IMR-90 (cell line): ENCODE measurements around the gene FLVCR2. TPM values are rescaled to one million over a fixed set of nuclear protein-coding genes. Genes with fewer than 3 reads are reported as not detected.

Experiments used
- ATAC-seq: fragments of 200-7000 bp; cut with Tn5 transposase; 2 replicates; pipeline ENCODE4 v1.9.1; 2020; ENCODE audit warnings: low read depth, mild to moderate bottlenecking, moderate library complexity
- BruUV-seq: library from RNA; stranded (reverse); fragments of 400-500 nt; replicated peaks from 2 replicates; lab custom pipeline; 2021; lab: Mats Ljungman, UMichigan
- CTCF ChIA-PET: fragments of 300-600 bp; formaldehyde crosslinking; extraction: SDS; loops from one replicate; lab custom pipeline; 2021; ENCODE audit warnings: antibody characterized with exemption; lab: Yijun Ruan, JAX
- POLR2A ChIA-PET: fragments of 300-600 bp; sonication (Branson Sonifier 250); formaldehyde crosslinking; loops from one replicate; lab custom pipeline; 2022; ENCODE audit warnings: antibody characterized with exemption; ENCODE audit not compliant: unreplicated experiment; lab: Charles Lee
- DNase-seq: peaks from one replicate; pipeline ENCODE4 v3.0.0; 2013
- H2AFZ ChIP-seq: replicated peaks from 2 replicates; pipeline ENCODE3; 2013; ENCODE audit warnings: low read length, mild to moderate bottlenecking; ENCODE audit not compliant: poor library complexity
- H2AK5ac ChIP-seq: 2 replicates; pipeline ENCODE4 v1.6.1; 2013; ENCODE audit warnings: low read depth, low read length, inconsistent platforms
- H2AK9ac ChIP-seq: replicated peaks from 2 replicates; pipeline ENCODE3; 2013; ENCODE audit warnings: mild to moderate bottlenecking, low read depth, low read length, moderate library complexity; ENCODE audit not compliant: poor library complexity
- H2BK120ac ChIP-seq: 2 replicates; pipeline ENCODE4 v1.6.1; 2013; ENCODE audit warnings: low read depth, low read length, inconsistent platforms
- H2BK15ac ChIP-seq: 3 replicates; pipeline ENCODE4 v1.6.1; 2013; ENCODE audit warnings: low read depth, low read length, inconsistent platforms
- H2BK20ac ChIP-seq: 2 replicates; pipeline ENCODE4 v1.6.1; 2013; ENCODE audit warnings: low read depth, mild to moderate bottlenecking, inconsistent platforms, low read length, moderate library complexity
- H2BK5ac ChIP-seq: 2 replicates; pipeline ENCODE4 v1.6.1; 2013; ENCODE audit warnings: mild to moderate bottlenecking, low read depth, low read length, inconsistent platforms; ENCODE audit not compliant: poor library complexity, severe bottlenecking
- H3K14ac ChIP-seq: replicated peaks from 2 replicates; pipeline ENCODE4 v1.6.1; 2013; ENCODE audit warnings: low read depth, low read length, inconsistent platforms
- H3K18ac ChIP-seq: 2 replicates; pipeline ENCODE4 v1.6.1; 2013; ENCODE audit warnings: low read depth, low read length, control low read depth
- H3K23ac ChIP-seq: 2 replicates; pipeline ENCODE4 v1.6.1; 2013; ENCODE audit warnings: low read depth, low read length, inconsistent platforms
- H3K27ac ChIP-seq: 2 replicates; pipeline ENCODE4 v1.5.1; 2013; ENCODE audit warnings: mild to moderate bottlenecking, control low read depth, low read length; ENCODE audit not compliant: insufficient read depth
- H3K27me3 ChIP-seq: 2 replicates; pipeline ENCODE4 v1.6.1; 2013; ENCODE audit warnings: low read length; ENCODE audit not compliant: control insufficient read depth, insufficient read depth
- H3K36me3 ChIP-seq: 2 replicates; pipeline ENCODE4 v1.6.1; 2013; ENCODE audit warnings: low read length, mixed read lengths; ENCODE audit not compliant: control insufficient read depth, insufficient read depth
- H3K4ac ChIP-seq: 2 replicates; pipeline ENCODE4 v1.6.1; 2013; ENCODE audit warnings: low read depth, low read length, inconsistent platforms
- H3K4me1 ChIP-seq: 2 replicates; pipeline ENCODE4 v1.6.1; 2013; ENCODE audit warnings: low read length, mixed read lengths; ENCODE audit not compliant: control insufficient read depth, insufficient read depth
- H3K4me2 ChIP-seq: 2 replicates; pipeline ENCODE4 v1.6.1; 2013; ENCODE audit warnings: low read depth, mild to moderate bottlenecking, control low read depth, low read length, moderate library complexity
- H3K4me3 ChIP-seq: 2 replicates; pipeline ENCODE4 v1.5.1; 2013; ENCODE audit warnings: low read depth, mild to moderate bottlenecking, control low read depth, low read length, moderate library complexity; ENCODE audit not compliant: insufficient read depth
- H3K56ac ChIP-seq: 2 replicates; pipeline ENCODE4 v1.6.1; 2013; ENCODE audit warnings: low read length, inconsistent platforms; ENCODE audit not compliant: insufficient read depth; ENCODE audit errors: extremely low read depth
- H3K79me1 ChIP-seq, 2 experiments: 2 replicates each; pipeline ENCODE4 v1.6.1; 2013; ENCODE audit warnings: low read length in 2 of 2, inconsistent platforms in 1 of 2, low read depth in 1 of 2
- H3K9ac ChIP-seq: 2 replicates; pipeline ENCODE4 v1.6.1; 2013; ENCODE audit warnings: low read depth, low read length, control low read depth
- H3K9me1 ChIP-seq: 2 replicates; pipeline ENCODE4 v1.6.1; 2013; ENCODE audit warnings: low read length, inconsistent platforms; ENCODE audit not compliant: insufficient read depth
- H3K9me3 ChIP-seq: 2 replicates; pipeline ENCODE4 v1.6.1; 2013; ENCODE audit warnings: low read length; ENCODE audit not compliant: control insufficient read depth, insufficient read depth
- H4K20me1 ChIP-seq: 2 replicates; pipeline ENCODE4 v1.6.1; 2013; ENCODE audit warnings: low read length, inconsistent platforms; ENCODE audit not compliant: insufficient read depth
- H4K5ac ChIP-seq: 2 replicates; pipeline ENCODE4 v1.6.1; 2013; ENCODE audit warnings: mild to moderate bottlenecking, low read depth, low read length, control low read depth
- H4K8ac ChIP-seq, 2 experiments: 2 replicates each; pipeline ENCODE4 v1.6.1; 2013; ENCODE audit warnings: low read depth in 2 of 2, low read length in 2 of 2, control low read depth in 1 of 2, inconsistent platforms in 1 of 2
- H4K91ac ChIP-seq: 2 replicates; pipeline ENCODE4 v1.6.1; 2013; ENCODE audit warnings: low read depth, low read length, inconsistent platforms; ENCODE audit not compliant: insufficient read depth
- BHLHE40 ChIP-seq: fragments of 150-350 bp; IDR thresholded peaks from 2 replicates; pipeline ENCODE4 v1.6.1; 2016; ENCODE audit warnings: mild to moderate bottlenecking, low read depth, low read length
- CEBPB ChIP-seq: IDR thresholded peaks from 2 replicates; pipeline ENCODE4 v1.6.1; 2012; ENCODE audit warnings: low read depth, low read length, improper control_type of control experiment
- CHD1 ChIP-seq: IDR thresholded peaks from 2 replicates; pipeline ENCODE4 v1.6.1; 2012; ENCODE audit warnings: low read depth, low read length, improper control_type of control experiment
- FOS ChIP-seq: fragments of 150-350 bp; IDR thresholded peaks from 2 replicates; pipeline ENCODE4 v1.6.1; 2016; ENCODE audit warnings: low read depth, low read length
- MAFK ChIP-seq: IDR thresholded peaks from 2 replicates; pipeline ENCODE4 v1.6.1; 2012; ENCODE audit warnings: low read depth, low read length, improper control_type of control experiment
- MAZ ChIP-seq: IDR thresholded peaks from 2 replicates; pipeline ENCODE4 v1.6.1; 2012; ENCODE audit warnings: low read depth, mild to moderate bottlenecking, low read length, improper control_type of control experiment, moderate library complexity, borderline replicate concordance
- MXI1 ChIP-seq: IDR thresholded peaks from 2 replicates; pipeline ENCODE4 v1.6.1; 2012; ENCODE audit warnings: low read depth, mild to moderate bottlenecking, low read length, moderate library complexity, borderline replicate concordance
- NFE2L2 ChIP-seq: fragments of 150-350 bp; IDR thresholded peaks from 2 replicates; pipeline ENCODE4 v1.6.1; 2016; ENCODE audit warnings: low read depth, mild to moderate bottlenecking, low read length
- POLR2A ChIP-seq: IDR thresholded peaks from 2 replicates; pipeline ENCODE4 v1.6.1; 2012; ENCODE audit warnings: mild to moderate bottlenecking, low read depth, low read length
- RAD21 ChIP-seq: IDR thresholded peaks from 2 replicates; pipeline ENCODE4 v1.6.1; 2012; ENCODE audit warnings: low read length, improper control_type of control experiment
- RCOR1 ChIP-seq: IDR thresholded peaks from 2 replicates; pipeline ENCODE4 v1.6.1; 2012; ENCODE audit warnings: mild to moderate bottlenecking, low read length, improper control_type of control experiment; ENCODE audit not compliant: insufficient replicate concordance
- RFX5 ChIP-seq: IDR thresholded peaks from 2 replicates; pipeline ENCODE4 v1.8.0; 2012; ENCODE audit warnings: low read depth, mild to moderate bottlenecking, low read length, moderate library complexity
- WGBS, 2 experiments: methylation state at CpG; one replicate each; pipeline versions ENCODE4 v1.1.5 to v1.1.7; 2013; ENCODE audit warnings: missing lambda C conversion rate in 2 of 2; ENCODE audit not compliant: insufficient read length in 1 of 2; ENCODE audit errors: extremely low coverage in 2 of 2; 5-methylcytosine and 5-hydroxymethylcytosine counted together
- dilution Hi-C: fragments of 300-500 bp; cut with HindIII; formaldehyde crosslinking; loops from one replicate; pipeline ENCODE4 v1.14.3; 2018; ENCODE audit warnings: low sequenced_read_pairs; ENCODE audit not compliant: unreplicated experiment
- in situ Hi-C: fragments of 300-500 bp; cut with MboI; formaldehyde crosslinking; loops from 3 replicates; pipeline ENCODE4 v1.14.3; 2019; ENCODE audit warnings: low sequenced_read_pairs, inconsistent platforms, mixed read lengths
- intact Hi-C: fragments of 100-400 bp; cut with micrococcal nuclease; formaldehyde crosslinking; loops from 2 replicates; pipeline ENCODE4 v1.10.0; 2022
- polyA plus RNA-seq, 3 experiments: library from polyadenylated mRNA; depleted of rRNA; stranded (reverse); fragments of >200 nt; gene quantifications; 2 replicates each; pipeline ENCODE4 v1.2.3, GENCODE V29; 2012; ENCODE audit warnings: low replicate concordance in 1 of 3
- total RNA-seq: library from RNA; depleted of rRNA; stranded (reverse); fragments of >200 nt; gene quantifications from 2 replicates; pipeline ENCODE4 v1.2.3, GENCODE V29; 2012
- TF ChIP-seq, protein P1 (sequence below): fragments of 150-350 bp; IDR thresholded peaks from 2 replicates; pipeline ENCODE4 v1.6.1; 2017; ENCODE audit warnings: mild to moderate bottlenecking, antibody characterized with exemption, low read length, low read depth
- TF ChIP-seq, protein P2 (sequence below): fragments of 150-350 bp; IDR thresholded peaks from 2 replicates; pipeline ENCODE4 v1.6.1; 2016; ENCODE audit warnings: low read depth, mild to moderate bottlenecking, low read length, moderate library complexity, borderline replicate concordance
- TF ChIP-seq, protein P3 (sequence below): conservative IDR thresholded peaks from 2 replicates; pipeline ENCODE4 v1.5.1; 2012; ENCODE audit warnings: mild to moderate bottlenecking, low read depth, low read length, improper control_type of control experiment

The FLVCR2 gene
- total and polyA plus RNA-seq, 2 of the 4 experiments (the other 2 are of a cell fraction), result 0.94 to 1.4 TPM

DNA sequence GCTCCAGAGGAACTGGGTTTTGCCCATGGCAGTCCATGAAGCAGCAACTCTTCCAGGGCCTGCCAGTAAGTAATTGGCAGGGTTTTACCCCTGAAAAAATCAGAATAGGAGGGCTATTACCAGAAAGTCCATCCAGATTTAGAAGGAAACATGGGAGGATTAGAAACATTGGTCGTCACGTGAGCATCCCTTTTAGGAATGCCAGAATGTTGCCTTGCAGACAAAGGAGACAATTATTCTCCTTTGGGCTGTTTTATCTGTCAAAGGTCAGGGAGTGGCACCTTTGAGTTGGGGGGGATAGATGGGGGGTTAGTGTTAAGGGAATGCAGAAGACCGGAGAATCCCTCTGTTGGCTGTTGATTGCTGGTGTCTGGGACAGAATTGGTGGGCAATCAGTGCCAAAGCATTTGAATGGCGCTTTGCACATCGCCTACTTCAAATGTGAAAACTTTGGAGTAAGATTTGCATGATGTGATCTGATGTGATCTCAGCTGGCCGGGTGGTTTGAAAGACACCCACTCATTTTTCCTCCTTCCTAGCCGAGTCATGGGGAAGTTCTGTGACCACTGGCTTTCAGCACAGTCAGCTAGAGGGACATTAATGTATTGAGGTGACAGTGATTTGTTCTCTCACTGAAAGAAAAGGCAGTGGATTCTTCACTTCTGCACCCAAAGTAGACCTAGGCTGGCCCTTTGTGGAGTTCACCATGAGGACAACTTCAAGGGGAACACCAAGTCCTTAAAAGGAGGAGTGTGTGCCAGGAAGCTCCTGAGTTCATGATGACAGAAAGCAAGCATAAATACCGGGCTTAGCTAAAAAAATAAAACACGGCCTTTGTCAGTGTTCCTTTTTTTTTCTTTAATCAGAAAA lies 31.4 kb downstream of the FLVCR2 start:
- H3K27ac ChIP-seq, result no peak overlapping the region
- BruUV-seq, result no TSS peak
- no peak overlapping the region for H3K18ac ChIP-seq
- TF ChIP-seq RAD21, result no peak
- TF ChIP-seq, protein P1, sequence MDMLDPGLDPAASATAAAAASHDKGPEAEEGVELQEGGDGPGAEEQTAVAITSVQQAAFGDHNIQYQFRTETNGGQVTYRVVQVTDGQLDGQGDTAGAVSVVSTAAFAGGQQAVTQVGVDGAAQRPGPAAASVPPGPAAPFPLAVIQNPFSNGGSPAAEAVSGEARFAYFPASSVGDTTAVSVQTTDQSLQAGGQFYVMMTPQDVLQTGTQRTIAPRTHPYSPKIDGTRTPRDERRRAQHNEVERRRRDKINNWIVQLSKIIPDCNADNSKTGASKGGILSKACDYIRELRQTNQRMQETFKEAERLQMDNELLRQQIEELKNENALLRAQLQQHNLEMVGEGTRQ, result no peak
- no peak for TF ChIP-seq FOS
- TF ChIP-seq CEBPB, result no peak
- TF ChIP-seq MAZ, result no peak
- TF ChIP-seq MAFK, result no peak
- TF ChIP-seq RCOR1, result no peak
- TF ChIP-seq, protein P2, sequence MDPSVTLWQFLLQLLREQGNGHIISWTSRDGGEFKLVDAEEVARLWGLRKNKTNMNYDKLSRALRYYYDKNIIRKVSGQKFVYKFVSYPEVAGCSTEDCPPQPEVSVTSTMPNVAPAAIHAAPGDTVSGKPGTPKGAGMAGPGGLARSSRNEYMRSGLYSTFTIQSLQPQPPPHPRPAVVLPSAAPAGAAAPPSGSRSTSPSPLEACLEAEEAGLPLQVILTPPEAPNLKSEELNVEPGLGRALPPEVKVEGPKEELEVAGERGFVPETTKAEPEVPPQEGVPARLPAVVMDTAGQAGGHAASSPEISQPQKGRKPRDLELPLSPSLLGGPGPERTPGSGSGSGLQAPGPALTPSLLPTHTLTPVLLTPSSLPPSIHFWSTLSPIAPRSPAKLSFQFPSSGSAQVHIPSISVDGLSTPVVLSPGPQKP, result no peak
- no peak for TF ChIP-seq POLR2A
- no peak for TF ChIP-seq MXI1
- TF ChIP-seq BHLHE40, result no peak
- TF ChIP-seq, protein P3, sequence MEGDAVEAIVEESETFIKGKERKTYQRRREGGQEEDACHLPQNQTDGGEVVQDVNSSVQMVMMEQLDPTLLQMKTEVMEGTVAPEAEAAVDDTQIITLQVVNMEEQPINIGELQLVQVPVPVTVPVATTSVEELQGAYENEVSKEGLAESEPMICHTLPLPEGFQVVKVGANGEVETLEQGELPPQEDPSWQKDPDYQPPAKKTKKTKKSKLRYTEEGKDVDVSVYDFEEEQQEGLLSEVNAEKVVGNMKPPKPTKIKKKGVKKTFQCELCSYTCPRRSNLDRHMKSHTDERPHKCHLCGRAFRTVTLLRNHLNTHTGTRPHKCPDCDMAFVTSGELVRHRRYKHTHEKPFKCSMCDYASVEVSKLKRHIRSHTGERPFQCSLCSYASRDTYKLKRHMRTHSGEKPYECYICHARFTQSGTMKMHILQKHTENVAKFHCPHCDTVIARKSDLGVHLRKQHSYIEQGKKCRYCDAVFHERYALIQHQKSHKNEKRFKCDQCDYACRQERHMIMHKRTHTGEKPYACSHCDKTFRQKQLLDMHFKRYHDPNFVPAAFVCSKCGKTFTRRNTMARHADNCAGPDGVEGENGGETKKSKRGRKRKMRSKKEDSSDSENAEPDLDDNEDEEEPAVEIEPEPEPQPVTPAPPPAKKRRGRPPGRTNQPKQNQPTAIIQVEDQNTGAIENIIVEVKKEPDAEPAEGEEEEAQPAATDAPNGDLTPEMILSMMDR, result no peak
- TF ChIP-seq RFX5, result no peak
- TF ChIP-seq CHD1, result no peak
- TF ChIP-seq NFE2L2, result no peak

More for the DNA sequence above, 31.4 kb downstream of the FLVCR2 start:
- DNase-seq, result no peak
- Histone ChIP-seq H4K5ac (no peak overlapping the region), H3K4me3 (no peak overlapping the region), H3K4me1 (peaks cover 2% of the 10 kb centered on the region; the same call in 1 of the 2 replicates), H3K9me1 (no peaks in the 10 kb centered on the region), H3K23ac (no peak overlapping the region; the same call in 1 of the 2 replicates), H3K36me3 (no peaks in the 10 kb centered on the region), H3K9ac (no peak overlapping the region), H3K9me3 (peaks cover 17% of the 10 kb centered on the region), H3K14ac (no peak overlapping the region), H4K20me1 (no peaks in the 10 kb centered on the region), H2AK5ac (no peak overlapping the region), H3K4me2 (no peak overlapping the region), H2BK15ac (no peak overlapping the region), H3K56ac (no peak overlapping the region), H2BK20ac (no peak overlapping the region), H2BK5ac (no peak overlapping the region), H2BK120ac (no peak overlapping the region), H2AK9ac (no peak overlapping the region), H3K4ac (no peak overlapping the region), H3K79me1 (no peaks in the 10 kb centered on the region), H2AFZ (no peak overlapping the region), H4K8ac (no peak overlapping the region), H4K91ac (no peak overlapping the region), H3K27me3 (peaks cover 26% of the 10 kb centered on the region)
- ATAC-seq, result no peak
- intact Hi-C loops (no loop called here), dilution Hi-C loops (no loop called here), in situ Hi-C loops (no loop called here)
- WGBS, 2 experiments, result 20% methylated on average over 1 of the region's 9 CpGs; no CpG with 5 or more reads in 1 of the 2 experiments
- POLR2A ChIA-PET, result no interaction called here
- CTCF ChIA-PET, result interaction anchor here (0.6 kb wide), 2 partner anchors 32 to 39 kb away, joined by 3 read pairs; no protein-coding TSS in a partner anchor
